A549 (cell line): ENCODE data around the gene SPINK4. TPM values are rescaled to one million over a fixed set of nuclear protein-coding genes. Genes with fewer than 3 reads are reported as not detected.

Experiments
- ATAC-seq, 2 experiments: fragments of 200-7000 bp in 1 of 2; fragments of >200 bp in 1 of 2; cut with Nextera tagmentation in 1 of 2; cut with Tn5 transposase in 1 of 2; 3 replicates each; pipeline versions ENCODE4 v1.8.0 to v1.9.1; 2018 to 2020; ENCODE audit warnings: mild to moderate bottlenecking in 1 of 2, moderate library complexity in 1 of 2
- CTCF ChIA-PET: fragments of 300-600 bp; sonication (Branson Sonifier 250); formaldehyde crosslinking; extraction: SDS; loops from one replicate; lab custom pipeline; 2021; ENCODE audit warnings: antibody characterized with exemption, inconsistent platforms; lab: Yijun Ruan, JAX
- POLR2A ChIA-PET: fragments of 350-600 bp; formaldehyde crosslinking; extraction: SDS; loops from one replicate; lab custom pipeline; 2021; ENCODE audit warnings: antibody characterized with exemption, inconsistent platforms; lab: Yijun Ruan, JAX
- DNase-seq, 2 experiments: peaks; one replicate each; pipeline versions ENCODE4 v3.0.0 to v3.0.0-alpha.2; 2011 to 2016; ENCODE audit warnings: low read depth in 1 of 2, low spot score in 1 of 2
- FAIRE-seq: peaks from 2 replicates; lab custom pipeline; 2011; peaks lifted over from hg19 to GRCh38; lab: Jason Lieb, UNC
- H3K27ac ChIP-seq, 2 experiments: fragments of >200 bp; sonication (Bioruptor Twin); formaldehyde crosslinking; 3 replicates each; pipeline ENCODE4 v1.5.1; 2016 to 2017
- H3K4me1 ChIP-seq: fragments of >200 bp; sonication (Bioruptor Twin); formaldehyde crosslinking; 3 replicates; pipeline ENCODE4 v1.6.1; 2016
- H3K4me2 ChIP-seq: fragments of >200 bp; sonication (Bioruptor Twin); formaldehyde crosslinking; 3 replicates; pipeline ENCODE4 v1.6.1; 2016
- H3K4me3 ChIP-seq: fragments of >200 bp; sonication (Bioruptor Twin); formaldehyde crosslinking; 3 replicates; pipeline ENCODE4 v1.5.1; 2016
- H3K9me3 ChIP-seq: fragments of >200 bp; sonication (Bioruptor Twin); formaldehyde crosslinking; 3 replicates; pipeline ENCODE4 v1.6.1; 2016
- CBX2 ChIP-seq: fragments of 200-600 bp; sonication (generic); IDR thresholded peaks from 2 replicates; pipeline ENCODE4 v1.6.1; 2016; ENCODE audit warnings: low read depth, mild to moderate bottlenecking, borderline replicate concordance
- CBX8 ChIP-seq: fragments of 200-600 bp; sonication (generic); IDR thresholded peaks from 2 replicates; pipeline ENCODE4 v1.6.1; 2016
- CEBPB ChIP-seq, 2 experiments: fragments of >200 bp in 1 of 2; sonication (Bioruptor Twin) in 1 of 2; formaldehyde crosslinking in 1 of 2; IDR thresholded peaks; 2 replicates each; pipeline ENCODE4 v1.6.1; 2012 to 2016
- EP300 ChIP-seq, 2 experiments: fragments of >200 bp; sonication (Bioruptor Twin); formaldehyde crosslinking; IDR thresholded peaks; 2 replicates in 1 of 2; 3 replicates in 1 of 2; pipeline ENCODE4 v1.6.1; 2016 to 2017
- ESRRA ChIP-seq: fragments of 150-350 bp; IDR thresholded peaks from 2 replicates; pipeline ENCODE4 v1.6.1; 2014; ENCODE audit warnings: mild to moderate bottlenecking, low read length, borderline replicate concordance
- FOSB ChIP-seq: fragments of 250-450 bp; sonication (Bioruptor Pico); IDR thresholded peaks from 2 replicates; pipeline ENCODE4 v1.5.0; 2020; ENCODE audit warnings: mild to moderate bottlenecking, moderate library complexity
- FOSL2 ChIP-seq, 2 experiments: fragments of 450-650 bp in 1 of 2; fragments of >200 bp in 1 of 2; sonication (Bioruptor Twin) in 1 of 2; formaldehyde crosslinking; IDR thresholded peaks; 2 replicates each; pipeline versions ENCODE4 v1.5.0 to v1.6.1; 2016 to 2020; ENCODE audit warnings: mild to moderate bottlenecking in 1 of 2, moderate library complexity in 1 of 2
- GATA3 ChIP-seq: IDR thresholded peaks from 2 replicates; pipeline ENCODE4 v1.6.1; 2012; ENCODE audit warnings: borderline replicate concordance
- HDAC2 ChIP-seq: fragments of 200-600 bp; sonication (generic); IDR thresholded peaks from 2 replicates; pipeline ENCODE4 v1.6.1; 2016
- HEYL ChIP-seq: fragments of 250-450 bp; sonication (Bioruptor Pico); IDR thresholded peaks from 2 replicates; pipeline ENCODE4 v1.8.0; 2021; ENCODE audit warnings: mild to moderate bottlenecking, moderate library complexity
- HOXB13 ChIP-seq: fragments of 250-450 bp; sonication (Bioruptor Pico); IDR thresholded peaks from 2 replicates; pipeline ENCODE4 v1.5.0; 2020; ENCODE audit warnings: low read depth, mild to moderate bottlenecking, moderate library complexity
- JUN ChIP-seq, 2 experiments: fragments of >200 bp; sonication (Bioruptor Twin); formaldehyde crosslinking; IDR thresholded peaks; 2 replicates in 1 of 2; 3 replicates in 1 of 2; pipeline ENCODE4 v1.6.1; 2016 to 2017
- JUNB ChIP-seq: fragments of >200 bp; sonication (Bioruptor Twin); formaldehyde crosslinking; IDR thresholded peaks from 2 replicates; pipeline ENCODE4 v1.6.1; 2016
- MAFK ChIP-seq: fragments of 450-650 bp; IDR thresholded peaks from 2 replicates; pipeline ENCODE4 v1.6.1; 2014; ENCODE audit not compliant: partially characterized antibody
- MAZ ChIP-seq: fragments of 150-350 bp; IDR thresholded peaks from 2 replicates; pipeline ENCODE4 v1.6.1; 2014; ENCODE audit warnings: antibody characterized with exemption, low read depth, low read length, borderline replicate concordance
- NFE2L2 ChIP-seq: fragments of 150-350 bp; conservative IDR thresholded peaks from 2 replicates; pipeline ENCODE4 v1.6.1; 2014; ENCODE audit warnings: low read length
- NPAS2 ChIP-seq: fragments of 250-450 bp; sonication (Bioruptor Pico); IDR thresholded peaks from 2 replicates; pipeline ENCODE4 v1.8.0; 2022; ENCODE audit warnings: mild to moderate bottlenecking, moderate library complexity, borderline replicate concordance
- RAD21 ChIP-seq, 2 experiments: fragments of >200 bp in 1 of 2; sonication (Bioruptor Twin) in 1 of 2; formaldehyde crosslinking in 1 of 2; IDR thresholded peaks in 1 of 2; conservative IDR thresholded peaks in 1 of 2; 2 replicates in 1 of 2; 3 replicates in 1 of 2; pipeline ENCODE4 v1.6.1; 2012 to 2018; ENCODE audit warnings: inconsistent platforms in 1 of 2
- RARB ChIP-seq: fragments of 250-450 bp; sonication (Bioruptor Pico); IDR thresholded peaks from 2 replicates; pipeline ENCODE4 v1.8.0; 2021; ENCODE audit warnings: mild to moderate bottlenecking, moderate library complexity
- RNF2 ChIP-seq: fragments of 200-600 bp; sonication (generic); IDR thresholded peaks from 2 replicates; pipeline ENCODE4 v1.6.1; 2016; ENCODE audit warnings: low read depth, mild to moderate bottlenecking, antibody characterized with exemption, moderate library complexity, borderline replicate concordance
- SREBF2 ChIP-seq: fragments of 450-650 bp; IDR thresholded peaks from 2 replicates; pipeline ENCODE4 v1.6.1; 2014; ENCODE audit warnings: mild to moderate bottlenecking, moderate library complexity
- TP53 ChIP-seq: fragments of 250-450 bp; sonication (Bioruptor Pico); IDR thresholded peaks from 2 replicates; pipeline ENCODE4 v1.5.0; 2021; ENCODE audit warnings: mild to moderate bottlenecking, moderate library complexity
- ZC3H11A ChIP-seq: fragments of 450-650 bp; IDR thresholded peaks from 2 replicates; pipeline ENCODE4 v1.6.1; 2014; ENCODE audit warnings: antibody characterized with exemption, mild to moderate bottlenecking
- WGBS: methylation state at CpG from one replicate; pipeline ENCODE4 v1.1.6; 2017; ENCODE audit errors: missing lambda C conversion rate; 5-methylcytosine and 5-hydroxymethylcytosine counted together
- polyA plus RNA-seq, 4 experiments: library from polyadenylated mRNA; depleted of rRNA in 3 of 4; stranded (reverse); fragments of >200 nt; fragmentation: RNase III in 1 of 4; extraction: RNeasy Plus Mini Kit Qiagen cat#74134 plus additional on column Dnase treatment in 1 of 4; gene quantifications; 2 replicates in 3 of 4; 3 replicates in 1 of 4; pipeline ENCODE4 v1.2.3, GENCODE V29; 2011 to 2017
- TF ChIP-seq, protein P1 (sequence below): fragments of 250-450 bp; sonication (Bioruptor Pico); IDR thresholded peaks from 2 replicates; pipeline ENCODE4 v1.5.0; 2021; ENCODE audit warnings: mild to moderate bottlenecking, moderate library complexity, borderline replicate concordance
- TF ChIP-seq, protein P2 (sequence below): fragments of >200 bp; sonication (Bioruptor Twin); formaldehyde crosslinking; IDR thresholded peaks from 2 replicates; pipeline ENCODE4 v1.6.1; 2016
- TF ChIP-seq, protein P3 (sequence below): IDR thresholded peaks from 2 replicates; pipeline ENCODE4 v1.6.1; 2012; ENCODE audit warnings: low read depth, borderline replicate concordance
- TF ChIP-seq, protein P4 (sequence below): IDR thresholded peaks from 2 replicates; pipeline ENCODE4 v1.6.1; 2012
- TF ChIP-seq, protein P5 (sequence below): fragments of >200 bp; sonication (Bioruptor Twin); formaldehyde crosslinking; IDR thresholded peaks from 3 replicates; pipeline ENCODE4 v1.6.1; 2016

Gene SPINK4
- polyA plus RNA-seq, 2 of the 4 experiments (the other 2 are of a cell fraction) = not detected

DNA sequence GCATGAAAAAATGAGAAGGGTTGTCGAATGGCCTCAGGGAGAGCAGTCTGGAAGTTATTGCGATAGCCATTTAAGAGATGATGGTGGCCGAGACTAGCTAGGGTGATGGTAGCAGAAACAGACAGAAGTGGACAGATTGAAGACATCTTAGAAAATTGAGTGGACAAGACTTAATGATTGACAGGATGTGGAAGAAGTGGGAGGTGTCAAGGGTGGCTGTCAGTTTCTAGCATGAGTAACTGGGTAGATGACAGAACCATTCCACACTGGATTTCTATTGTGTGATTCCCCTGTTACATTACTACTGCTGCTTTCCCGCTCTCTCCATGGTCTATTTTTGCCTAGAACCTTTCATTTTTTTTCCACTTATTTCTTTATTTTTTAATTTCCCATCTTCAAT, 37.5 kb downstream of the SPINK4 start:
- Histone ChIP-seq H3K9me3 (no peaks in the 10 kb centered on the region), H3K4me3 (no peak overlapping the region), H3K4me1 (no peaks in the 10 kb centered on the region), H3K27ac (no peak overlapping the region), H3K4me2 (no peak overlapping the region)
- ChIA-PET CTCF (interaction anchor here (1.3 kb wide), 1 partner anchor 13 kb away, joined by 3 read pairs; the partner anchor contains the start of gene NFX1), POLR2A (no interaction called here)
- TF ChIP-seq ZC3H11A = no peak
- TF ChIP-seq NPAS2 (CRISPR knock-in tag) = no peak
- no peak for TF ChIP-seq RNF2
- no peak for TF ChIP-seq ESRRA
- TF ChIP-seq RARB (CRISPR knock-in tag) = no peak
- no peak for TF ChIP-seq JUN (IDR thresholded peaks at IDR 0.05)
- TF ChIP-seq, protein P1, sequence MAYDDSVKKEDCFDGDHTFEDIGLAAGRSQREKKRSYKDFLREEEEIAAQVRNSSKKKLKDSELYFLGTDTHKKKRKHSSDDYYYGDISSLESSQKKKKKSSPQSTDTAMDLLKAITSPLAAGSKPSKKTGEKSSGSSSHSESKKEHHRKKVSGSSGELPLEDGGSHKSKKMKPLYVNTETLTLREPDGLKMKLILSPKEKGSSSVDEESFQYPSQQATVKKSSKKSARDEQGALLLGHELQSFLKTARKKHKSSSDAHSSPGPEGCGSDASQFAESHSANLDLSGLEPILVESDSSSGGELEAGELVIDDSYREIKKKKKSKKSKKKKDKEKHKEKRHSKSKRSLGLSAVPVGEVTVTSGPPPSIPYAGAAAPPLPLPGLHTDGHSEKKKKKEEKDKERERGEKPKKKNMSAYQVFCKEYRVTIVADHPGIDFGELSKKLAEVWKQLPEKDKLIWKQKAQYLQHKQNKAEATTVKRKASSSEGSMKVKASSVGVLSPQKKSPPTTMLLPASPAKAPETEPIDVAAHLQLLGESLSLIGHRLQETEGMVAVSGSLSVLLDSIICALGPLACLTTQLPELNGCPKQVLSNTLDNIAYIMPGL = no peak
- TF ChIP-seq FOSL2 (IDR thresholded peaks at IDR 0.05) = no peak
- no peak for TF ChIP-seq FOSL2 (CRISPR knock-in tag; IDR thresholded peaks at IDR 0.05)
- TF ChIP-seq CBX8 = no peak
- TF ChIP-seq CEBPB (IDR thresholded peaks at IDR 0.05) = no peak
- TF ChIP-seq EP300 (IDR thresholded peaks at IDR 0.05) = no peak
- TF ChIP-seq HDAC2 = no peak
- no peak for TF ChIP-seq SREBF2
- no peak for TF ChIP-seq NFE2L2
- TF ChIP-seq, protein P2, sequence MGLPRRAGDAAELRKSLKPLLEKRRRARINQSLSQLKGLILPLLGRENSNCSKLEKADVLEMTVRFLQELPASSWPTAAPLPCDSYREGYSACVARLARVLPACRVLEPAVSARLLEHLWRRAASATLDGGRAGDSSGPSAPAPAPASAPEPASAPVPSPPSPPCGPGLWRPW = no peak
- TF ChIP-seq MAFK = no peak
- no peak for TF ChIP-seq RAD21 (conservative IDR thresholded peaks at IDR 0.05 in 1 of 2, IDR thresholded peaks at IDR 0.05 in 1 of 2)
- no peak for TF ChIP-seq GATA3
- no peak for TF ChIP-seq HOXB13
- WGBS = 97% methylated on average over 4 of the region's 4 CpGs
- no peak for DNase-seq
- ATAC-seq = no peak
- FAIRE-seq = no peak

DNA sequence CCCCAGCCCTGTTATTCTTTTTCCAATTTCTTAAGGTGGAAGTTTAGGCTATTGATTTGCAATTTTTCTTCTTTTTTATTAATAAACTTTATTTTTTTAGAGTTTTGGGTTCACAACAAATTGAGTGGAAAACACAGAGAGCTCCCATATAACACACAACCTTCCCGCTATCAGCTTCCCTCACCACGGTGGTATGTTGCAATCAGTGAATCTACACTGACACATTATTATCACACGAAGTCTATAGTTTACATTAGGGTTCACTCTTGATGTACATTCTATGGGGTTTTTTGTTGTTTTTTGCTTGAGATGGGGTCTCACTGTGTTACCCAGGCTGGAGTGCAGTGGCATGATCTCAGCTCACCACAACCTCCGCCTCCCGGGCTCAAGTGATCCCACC, 45.5 kb downstream of the SPINK4 start:
- ATAC-seq = no peak
- WGBS = 79% methylated on average over 5 of the region's 5 CpGs
- no peak overlapping the region for H3K27ac ChIP-seq
- FAIRE-seq = no peak
- ChIA-PET POLR2A (interaction anchor here (0.7 kb wide), 1 partner anchor 1380 kb away, joined by 3 read pairs; no protein-coding TSS in a partner anchor), CTCF (interaction anchor here (0.9 to 7.1 kb wide), 6 partner anchors 12 to 180 kb away, joined by 3 to 63 read pairs (median 13); no protein-coding TSS in a partner anchor)
- H3K9me3 ChIP-seq = no peaks in the 10 kb centered on the region
- no peak for DNase-seq
- H3K4me1 ChIP-seq = peaks cover 22% of the 10 kb centered on the region
- TF ChIP-seq FOSB = no peak
- TF ChIP-seq, protein P3, sequence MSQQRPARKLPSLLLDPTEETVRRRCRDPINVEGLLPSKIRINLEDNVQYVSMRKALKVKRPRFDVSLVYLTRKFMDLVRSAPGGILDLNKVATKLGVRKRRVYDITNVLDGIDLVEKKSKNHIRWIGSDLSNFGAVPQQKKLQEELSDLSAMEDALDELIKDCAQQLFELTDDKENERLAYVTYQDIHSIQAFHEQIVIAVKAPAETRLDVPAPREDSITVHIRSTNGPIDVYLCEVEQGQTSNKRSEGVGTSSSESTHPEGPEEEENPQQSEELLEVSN = no peak
- no peak overlapping the region for H3K4me3 ChIP-seq
- no peak overlapping the region for H3K4me2 ChIP-seq

DNA sequence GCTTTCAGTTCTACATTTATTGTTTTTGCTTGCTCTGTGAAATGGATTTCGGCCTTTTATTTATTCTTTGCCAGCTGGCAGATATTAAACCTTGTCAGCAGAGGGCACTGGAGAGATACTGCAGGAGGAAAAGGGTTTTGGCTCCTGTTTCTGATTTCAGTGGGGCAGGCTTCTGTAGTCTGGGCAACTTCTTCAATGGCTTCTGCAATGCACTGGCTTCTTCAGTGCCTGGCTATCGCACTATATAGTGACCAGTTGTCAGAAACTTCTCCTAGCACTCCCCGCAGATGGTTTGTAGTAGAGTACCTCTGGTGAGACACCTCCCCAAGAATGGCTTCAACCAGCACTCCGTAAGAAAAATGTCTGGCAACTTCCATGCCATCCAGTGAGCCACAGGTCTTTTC, 47.1 kb downstream of the SPINK4 start:
- ATAC-seq (peak; percentile 16 to 26; a peak in 3 of 6 replicates), FAIRE-seq (no peak), DNase-seq (peak; percentile 80 to 89)
- no peak overlapping the region for H3K4me2 ChIP-seq
- H3K9me3 ChIP-seq = no peaks in the 10 kb centered on the region
- peak overlapping the region; percentile 51 to 81; a peak in 5 of 6 replicates for H3K27ac ChIP-seq
- peaks cover 31% of the 10 kb centered on the region for H3K4me1 ChIP-seq
- ChIA-PET POLR2A (no interaction called here), CTCF (interaction anchor here (0.6 to 7.1 kb wide), 56 partner anchors 8 to 435 kb away, joined by 3 to 63 read pairs (median 4); partner anchors contain the start of genes AQP3, BAG1, CHMP5 and NOL6)
- 24% methylated on average over 4 of the region's 4 CpGs for WGBS
- H3K4me3 ChIP-seq = no peak overlapping the region
- no peak for TF ChIP-seq JUNB
- no peak for TF ChIP-seq CBX2
- TF ChIP-seq, protein P2 = no peak
- 0 out of 5 replicates have a peak, but pooled peaks of 1 of the 2 experiments have one; percentile 23 for TF ChIP-seq JUN (IDR thresholded peaks at IDR 0.05)
- TF ChIP-seq, protein P4, sequence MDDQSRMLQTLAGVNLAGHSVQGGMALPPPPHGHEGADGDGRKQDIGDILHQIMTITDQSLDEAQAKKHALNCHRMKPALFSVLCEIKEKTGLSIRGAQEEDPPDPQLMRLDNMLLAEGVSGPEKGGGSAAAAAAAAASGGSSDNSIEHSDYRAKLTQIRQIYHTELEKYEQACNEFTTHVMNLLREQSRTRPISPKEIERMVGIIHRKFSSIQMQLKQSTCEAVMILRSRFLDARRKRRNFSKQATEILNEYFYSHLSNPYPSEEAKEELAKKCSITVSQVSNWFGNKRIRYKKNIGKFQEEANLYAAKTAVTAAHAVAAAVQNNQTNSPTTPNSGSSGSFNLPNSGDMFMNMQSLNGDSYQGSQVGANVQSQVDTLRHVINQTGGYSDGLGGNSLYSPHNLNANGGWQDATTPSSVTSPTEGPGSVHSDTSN = no peak
- TF ChIP-seq, protein P3 = no peak
- no peak for TF ChIP-seq MAZ
- TF ChIP-seq HEYL (CRISPR knock-in tag) = no peak
- 0 out of 2 replicates have a peak, but pooled peaks have one; percentile 42 for TF ChIP-seq TP53 (CRISPR knock-in tag)
- TF ChIP-seq, protein P5, sequence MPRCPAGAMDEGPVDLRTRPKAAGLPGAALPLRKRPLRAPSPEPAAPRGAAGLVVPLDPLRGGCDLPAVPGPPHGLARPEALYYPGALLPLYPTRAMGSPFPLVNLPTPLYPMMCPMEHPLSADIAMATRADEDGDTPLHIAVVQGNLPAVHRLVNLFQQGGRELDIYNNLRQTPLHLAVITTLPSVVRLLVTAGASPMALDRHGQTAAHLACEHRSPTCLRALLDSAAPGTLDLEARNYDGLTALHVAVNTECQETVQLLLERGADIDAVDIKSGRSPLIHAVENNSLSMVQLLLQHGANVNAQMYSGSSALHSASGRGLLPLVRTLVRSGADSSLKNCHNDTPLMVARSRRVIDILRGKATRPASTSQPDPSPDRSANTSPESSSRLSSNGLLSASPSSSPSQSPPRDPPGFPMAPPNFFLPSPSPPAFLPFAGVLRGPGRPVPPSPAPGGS = no peak
- no peak for TF ChIP-seq HOXB13
